Measurements from ENCODE around the gene CTBP2.
"Not testable (repeated sequence)": the region's sequence is repeated elsewhere in the genome, so short reads cannot be mapped to it uniquely, and the experiment has no call there.

The CTBP2 gene

GRCh38 chr10:125179107-125179506 lies 18.7 kb upstream of the CTBP2 start:
- not testable (repeated sequence) for DNase-seq

- DNase-seq, result peak; percentile 40
Measured at GRCh38 chr10:125177641-125178640, 17.6 kb upstream of the CTBP2 start.

- no peak for DNase-seq
Measured at GRCh38 chr10:125175807-125176206, 15.4 kb upstream of the CTBP2 start.

GRCh38 chr10:125174360-125174759 lies 14.0 kb upstream of the CTBP2 start:
- peak; percentile 28 for DNase-seq

GRCh38 chr10:125172694-125173093 lies 12.3 kb upstream of the CTBP2 start:
- DNase-seq, result peak; percentile 38

- DNase-seq, result peak; percentile 30
Measured at GRCh38 chr10:125171402-125172306, 11.3 kb upstream of the CTBP2 start.

GRCh38 chr10:125169915-125170314 lies 9.6 kb upstream of the CTBP2 start:
- peak; percentile 21 for DNase-seq

- DNase-seq, result no peak
Measured at GRCh38 chr10:125169279-125169678, 8.9 kb upstream of the CTBP2 start.

- no peak for DNase-seq
Measured at GRCh38 chr10:125166658-125167057, 6.3 kb upstream of the CTBP2 start.

- no peak for DNase-seq
Measured at GRCh38 chr10:125165584-125166573, 5.5 kb upstream of the CTBP2 start.

- no peak for DNase-seq
Measured at GRCh38 chr10:125164421-125164820, 4.1 kb upstream of the CTBP2 start.

- no peak for DNase-seq
Measured at GRCh38 chr10:125163803-125164202, 3.4 kb upstream of the CTBP2 start.

GRCh38 chr10:125163312-125163711 lies 2.9 kb upstream of the CTBP2 start:
- DNase-seq, result not testable (repeated sequence)

GRCh38 chr10:125162120-125162931 lies 2.0 kb upstream of the CTBP2 start:
- peak; percentile 52 for DNase-seq

- DNase-seq, result peak; percentile 53
Measured at GRCh38 chr10:125161707-125162119, 1.4 kb upstream of the CTBP2 start.

- peak; percentile 69 for DNase-seq
Measured at GRCh38 chr10:125160856-125161706, 718 bp upstream of the CTBP2 start.

GRCh38 chr10:125159486-125159931 lies 854 bp downstream of the CTBP2 start:
- DNase-seq, result no peak

GRCh38 chr10:125158601-125159485 lies 1.5 kb downstream of the CTBP2 start:
- no peak for DNase-seq

- DNase-seq, result no peak
Measured at GRCh38 chr10:125158275-125158600, 2.1 kb downstream of the CTBP2 start.

Data from activated CD8-positive, alpha-beta memory T cell treated with anti-CD3 and anti-CD28 coated beads for 24 hours (primary cell).